Measurements from ENCODE around the gene DIAPH3.

The DIAPH3 gene

GRCh38 chr13:59951011-59951410 lies 212.7 kb downstream of the DIAPH3 start:
- DNase-seq: no peak

GRCh38 chr13:59950266-59950665 lies 213.5 kb downstream of the DIAPH3 start:
- DNase-seq: no peak

- DNase-seq: no peak
Measured at GRCh38 chr13:59948686-59949085, 215.0 kb downstream of the DIAPH3 start.

- DNase-seq: no peak
Measured at GRCh38 chr13:59946944-59947343, 216.8 kb downstream of the DIAPH3 start.

- no peak for DNase-seq
Measured at GRCh38 chr13:59931621-59932020, 232.1 kb downstream of the DIAPH3 start.

GRCh38 chr13:59924256-59924655 lies 239.5 kb downstream of the DIAPH3 start:
- DNase-seq: no peak

GRCh38 chr13:59915252-59915651 lies 248.5 kb downstream of the DIAPH3 start:
- no peak for DNase-seq

- no peak for DNase-seq
Measured at GRCh38 chr13:59914556-59914955, 249.2 kb downstream of the DIAPH3 start.

GRCh38 chr13:59906413-59907049 lies 257.2 kb downstream of the DIAPH3 start:
- DNase-seq: no peak

- DNase-seq: no peak
Measured at GRCh38 chr13:59901191-59901590, 262.5 kb downstream of the DIAPH3 start.

- no peak for DNase-seq
Measured at GRCh38 chr13:59898066-59898465, 265.7 kb downstream of the DIAPH3 start.

GRCh38 chr13:59893266-59893665 lies 270.5 kb downstream of the DIAPH3 start:
- no peak for DNase-seq

GRCh38 chr13:59891053-59891452 lies 272.7 kb downstream of the DIAPH3 start:
- DNase-seq: no peak

- DNase-seq: no peak
Measured at GRCh38 chr13:59890054-59890453, 273.7 kb downstream of the DIAPH3 start.

GRCh38 chr13:59888408-59888807 lies 275.3 kb downstream of the DIAPH3 start:
- DNase-seq: no peak

GRCh38 chr13:59885076-59885475 lies 278.7 kb downstream of the DIAPH3 start:
- no peak for DNase-seq

- DNase-seq: no peak
Measured at GRCh38 chr13:59883885-59884284, 279.8 kb downstream of the DIAPH3 start.

- no peak for DNase-seq
Measured at GRCh38 chr13:59880468-59880867, 283.3 kb downstream of the DIAPH3 start.

- no peak for DNase-seq
Measured at GRCh38 chr13:59879281-59879680, 284.4 kb downstream of the DIAPH3 start.

GRCh38 chr13:59877933-59878332 lies 285.8 kb downstream of the DIAPH3 start:
- DNase-seq: no peak

- no peak for DNase-seq
Measured at GRCh38 chr13:59874973-59875372, 288.8 kb downstream of the DIAPH3 start.

GRCh38 chr13:59873856-59874255 lies 289.9 kb downstream of the DIAPH3 start:
- no peak for DNase-seq

GRCh38 chr13:59873309-59873708 lies 290.4 kb downstream of the DIAPH3 start:
- DNase-seq: no peak

GRCh38 chr13:59867867-59868266 lies 295.9 kb downstream of the DIAPH3 start:
- no peak for DNase-seq

- DNase-seq: no peak
Measured at GRCh38 chr13:59865398-59865797, 298.3 kb downstream of the DIAPH3 start.

All from stimulated activated CD4-positive, alpha-beta T cell treated with anti-CD3 and anti-CD28 coated beads, Interleukin-2, amount 100 ng/mL, for 24 hours (primary cell).